HG03571 (cell line): ENCODE data around the gene PSG4.
"Not testable (repeated sequence)": the region's sequence is repeated elsewhere in the genome, so short reads cannot be mapped to it uniquely, and the experiment has no call there.

Source experiments
- ATAC-seq: cut with Tn5 transposase; IDR thresholded peaks from one replicate; pipeline ENCODE4 v1.9.1; 2021; ENCODE audit not compliant: unreplicated experiment

The PSG4 gene

GRCh38 chr19:43198686-43199419 lies 6.6 kb downstream of the PSG4 start:
- ATAC-seq, result not testable (repeated sequence)

GRCh38 chr19:43197666-43198397 lies 7.6 kb downstream of the PSG4 start:
- ATAC-seq, result not testable (repeated sequence)

- not testable (repeated sequence) for ATAC-seq
Measured at GRCh38 chr19:43194397-43194796, 11.0 kb downstream of the PSG4 start.

GRCh38 chr19:43192381-43193155 lies 12.9 kb downstream of the PSG4 start:
- ATAC-seq, result not testable (repeated sequence)

- not testable (repeated sequence) for ATAC-seq
Measured at GRCh38 chr19:43188092-43188491, 17.3 kb downstream of the PSG4 start.

GRCh38 chr19:43186311-43186935 lies 19.0 kb downstream of the PSG4 start, which contains the start of gene PSG5:
Gene PSG5 (minus strand): TSS chr19:43186536. CDS start chr19:43186405, 131 bp downstream.
- not testable (repeated sequence) for ATAC-seq

GRCh38 chr19:43181869-43182771 lies 23.3 kb downstream of the PSG4 start:
- ATAC-seq, result not testable (repeated sequence)

- not testable (repeated sequence) for ATAC-seq
Measured at GRCh38 chr19:43179569-43180147, 25.8 kb downstream of the PSG4 start.

- ATAC-seq, result not testable (repeated sequence)
Measured at GRCh38 chr19:43178577-43178976, 26.9 kb downstream of the PSG4 start.

GRCh38 chr19:43165906-43166305 lies 39.5 kb downstream of the PSG4 start:
- ATAC-seq, result not testable (repeated sequence)

- ATAC-seq, result not testable (repeated sequence)
Measured at GRCh38 chr19:43163135-43163534, 42.3 kb downstream of the PSG4 start.

GRCh38 chr19:43162261-43162660 lies 43.2 kb downstream of the PSG4 start:
- not testable (repeated sequence) for ATAC-seq

- no peak for ATAC-seq
Measured at GRCh38 chr19:43152214-43152613, 53.2 kb downstream of the PSG4 start.

GRCh38 chr19:43149788-43150187 lies 55.6 kb downstream of the PSG4 start:
- ATAC-seq, result not testable (repeated sequence)

GRCh38 chr19:43148233-43148632 lies 57.2 kb downstream of the PSG4 start:
- ATAC-seq, result no peak
